HepG2 (cell line): Measurements from ENCODE around the gene SDCCAG8. TPM values are rescaled to one million over a fixed set of nuclear protein-coding genes. Genes with fewer than 3 reads are reported as not detected.

Experiments used
- ATAC-seq: fragments of 200-7000 bp; cut with Tn5 transposase; 3 replicates; pipeline ENCODE4 v1.9.1; 2020; ENCODE audit warnings: mild to moderate bottlenecking, moderate library complexity
- BruUV-seq: library from RNA; stranded (reverse); fragments of 400-500 nt; replicated peaks from 2 replicates; lab custom pipeline; 2021; lab: Mats Ljungman, UMichigan
- CTCF ChIA-PET: fragments of 300-600 bp; formaldehyde crosslinking; extraction: SDS; loops from one replicate; lab custom pipeline; 2021; ENCODE audit warnings: low total read pairs, inconsistent platforms, low intra/inter-chr PET ratio; lab: Yijun Ruan, JAX
- POLR2A ChIA-PET: fragments of 350-600 bp; sonication (Branson Sonifier 250); formaldehyde crosslinking; loops from one replicate; lab custom pipeline; 2020; ENCODE audit warnings: antibody characterized with exemption, inconsistent platforms; lab: Yijun Ruan, JAX
- DNase-seq: peaks from one replicate; pipeline ENCODE4 v3.0.0-alpha.2; 2015; ENCODE audit warnings: low spot score
- FAIRE-seq: peaks from 3 replicates; lab custom pipeline; 2011; peaks lifted over from hg19 to GRCh38; lab: Jason Lieb, UNC
- H2AFZ ChIP-seq: one replicate; pipeline ENCODE4 v1.6.1; 2011; ENCODE audit warnings: low read length, inconsistent platforms
- H3K27ac ChIP-seq: fragments of 300-600 bp; 3 replicates; pipeline ENCODE4 v1.8.0; 2011; ENCODE audit warnings: mixed run types, mild to moderate bottlenecking, mixed read lengths, low read length, inconsistent platforms; ENCODE audit not compliant: insufficient read depth; ENCODE audit errors: extremely low read length
- H3K27me3 ChIP-seq, 2 experiments: fragments of 200-600 bp in 1 of 2; 2 replicates in 1 of 2; 3 replicates in 1 of 2; pipeline versions ENCODE4 v1.6.0 to v1.8.0; 2011; ENCODE audit warnings: low read length in 2 of 2, mild to moderate bottlenecking in 2 of 2, moderate library complexity in 2 of 2, inconsistent platforms in 1 of 2; ENCODE audit not compliant: insufficient read depth in 2 of 2, control insufficient read depth in 1 of 2
- H3K36me3 ChIP-seq, 2 experiments: fragments of 200-600 bp in 1 of 2; replicated peaks in 1 of 2; 2 replicates in 1 of 2; 3 replicates in 1 of 2; pipeline versions ENCODE4 v1.5.1 to v1.8.0; 2011; ENCODE audit warnings: low read length in 2 of 2, inconsistent platforms in 1 of 2; ENCODE audit not compliant: insufficient read depth in 2 of 2, control insufficient read depth in 1 of 2
- H3K4me1 ChIP-seq: 2 replicates; pipeline ENCODE4 v1.5.1; 2012; ENCODE audit warnings: low read length, inconsistent platforms; ENCODE audit not compliant: insufficient read depth
- H3K4me2 ChIP-seq: 2 replicates; pipeline ENCODE4 v1.6.0; 2011; ENCODE audit warnings: low read depth, low read length, inconsistent platforms
- H3K4me3 ChIP-seq, 3 experiments: fragments of 200-600 bp in 1 of 3; sonication (generic), shearing (Covaris generic) in 1 of 3; replicated peaks in 1 of 3; 2 replicates each; pipeline ENCODE4 v1.5.1; 2011 to 2016; ENCODE audit warnings: low read length in 3 of 3, inconsistent platforms in 2 of 3, low read depth in 2 of 3, mild to moderate bottlenecking in 2 of 3, control low read depth in 1 of 3, mixed read lengths in 1 of 3; ENCODE audit not compliant: insufficient read depth in 1 of 3
- H3K79me2 ChIP-seq: one replicate; pipeline ENCODE4 v1.6.1; 2011; ENCODE audit warnings: low read length, inconsistent platforms; ENCODE audit not compliant: insufficient read depth
- H3K9ac ChIP-seq: 2 replicates; pipeline ENCODE4 v1.6.0; 2011; ENCODE audit warnings: mild to moderate bottlenecking, low read depth, low read length, inconsistent platforms; ENCODE audit not compliant: insufficient read depth
- H3K9me3 ChIP-seq: 2 replicates; pipeline ENCODE4 v1.5.1; 2012; ENCODE audit warnings: mild to moderate bottlenecking, low read length
- H4K20me1 ChIP-seq: 2 replicates; pipeline ENCODE4 v1.6.0; 2011; ENCODE audit warnings: inconsistent platforms, mild to moderate bottlenecking, low read length, moderate library complexity; ENCODE audit not compliant: insufficient read depth
- AGO2 ChIP-seq: fragments of 200-400 bp; formaldehyde crosslinking; optimal IDR thresholded peaks from 2 replicates; pipeline ENCODE3; 2017; ENCODE audit warnings: mild to moderate bottlenecking, low read depth, low read length, moderate library complexity
- ATF7 ChIP-seq, 2 experiments: fragments of 450-650 bp in 1 of 2; sonication (generic) in 1 of 2; formaldehyde crosslinking in 1 of 2; IDR thresholded peaks; 2 replicates each; pipeline versions ENCODE4 v1.4.0 to v1.6.1; 2016 to 2020; ENCODE audit warnings: antibody characterized with exemption in 1 of 2, mild to moderate bottlenecking in 1 of 2, missing genetic modification reagents in 1 of 2
- CBX5 ChIP-seq: sonication (generic); formaldehyde crosslinking; IDR thresholded peaks from 2 replicates; pipeline ENCODE4 v1.4.0; 2020; ENCODE audit warnings: missing genetic modification reagents, borderline replicate concordance
- GTF3A ChIP-seq: sonication (generic); formaldehyde crosslinking; conservative IDR thresholded peaks from 2 replicates; pipeline ENCODE4 v1.4.0; 2020; ENCODE audit warnings: mild to moderate bottlenecking, missing genetic modification reagents
- HDAC6 ChIP-seq: fragments of 200-600 bp; sonication (generic); IDR thresholded peaks from 2 replicates; pipeline ENCODE4 v1.7.0; 2017; ENCODE audit warnings: mild to moderate bottlenecking, antibody characterized with exemption, low read length, low read depth
- MTA3 ChIP-seq: sonication (generic); formaldehyde crosslinking; IDR thresholded peaks from 2 replicates; pipeline ENCODE4 v1.4.0; 2020; ENCODE audit warnings: missing genetic modification reagents
- NFE2 ChIP-seq: sonication (generic); formaldehyde crosslinking; IDR thresholded peaks from 2 replicates; pipeline ENCODE4 v1.4.0; 2020; ENCODE audit warnings: missing genetic modification reagents
- NKX3-1 ChIP-seq: sonication (generic); formaldehyde crosslinking; IDR thresholded peaks from 2 replicates; pipeline ENCODE4 v1.5.0; 2020; ENCODE audit warnings: missing genetic modification reagents
- NR2C2 ChIP-seq: sonication (generic); formaldehyde crosslinking; IDR thresholded peaks from 2 replicates; pipeline ENCODE4 v1.4.0; 2020; ENCODE audit warnings: missing genetic modification reagents, mild to moderate bottlenecking, moderate library complexity, borderline replicate concordance
- NR3C1 ChIP-seq: sonication (generic); formaldehyde crosslinking; IDR thresholded peaks from 2 replicates; pipeline ENCODE4 v1.4.0; 2020; ENCODE audit warnings: missing genetic modification reagents
- PCBP2 ChIP-seq: fragments of 200-400 bp; formaldehyde crosslinking; optimal IDR thresholded peaks from 2 replicates; pipeline ENCODE3; 2018; ENCODE audit warnings: low read length, low read depth; ENCODE audit not compliant: poor library complexity, severe bottlenecking
- ZBTB39 ChIP-seq: sonication (generic); formaldehyde crosslinking; IDR thresholded peaks from 2 replicates; pipeline ENCODE4 v1.5.0; 2020; ENCODE audit warnings: missing genetic modification reagents
- ZNF501 ChIP-seq: sonication (generic); formaldehyde crosslinking; IDR thresholded peaks from 2 replicates; pipeline ENCODE4 v1.5.1; 2020; ENCODE audit warnings: mild to moderate bottlenecking, moderate library complexity, missing genetic modification reagents
- ZNF513 ChIP-seq: sonication (generic); formaldehyde crosslinking; conservative IDR thresholded peaks from 2 replicates; pipeline ENCODE4 v1.5.0; 2020; ENCODE audit warnings: missing genetic modification reagents
- WGBS: methylation state at CpG from one replicate; pipeline ENCODE4 v1.1.6; 2017; ENCODE audit warnings: low lambda C conversion rate; 5-methylcytosine and 5-hydroxymethylcytosine counted together
- in situ Hi-C: cut with HindIII; loops from 2 replicates; pipeline ENCODE4 v1.10.0; 2017; ENCODE audit warnings: low pct_unique_long_range_greater_than_20kb; ENCODE audit not compliant: extremely low pct_ligation_motif_present
- intact Hi-C: fragments of 100-400 bp; cut with micrococcal nuclease; formaldehyde crosslinking; loops from one replicate; pipeline ENCODE4 v1.10.0; 2022; ENCODE audit not compliant: unreplicated experiment
- polyA plus RNA-seq, 8 experiments: library from polyadenylated mRNA; depleted of rRNA in 3 of 8; stranded (reverse) in 7 of 8; unstranded in 1 of 8; fragments of >200 nt; fragmentation: Illumina TruSeq in 4 of 8; extraction: Trizol in 4 of 8; gene quantifications; 2 replicates each; pipeline versions ENCODE4 v1.2.1 to v1.2.3, GENCODE V29; 2011 to 2016; ENCODE audit warnings: low read depth in 4 of 8, missing spikeins in 1 of 8, mixed read lengths in 1 of 8; ENCODE audit not compliant: insufficient read depth in 1 of 8
- total RNA-seq, 5 experiments: library from RNA; depleted of rRNA; stranded (reverse); fragments of >200 nt; fragmentation: Illumina TruSeq; extraction: Trizol; gene quantifications; 2 replicates each; pipeline ENCODE4 v1.2.3, GENCODE V29; 2016; ENCODE audit warnings: low read depth in 1 of 5

The SDCCAG8 gene
- total and polyA plus RNA-seq, 2 of the 13 experiments (the other 11 are each of a cell fraction or from before 2014, with no cell fraction given): 9.5 to 13.4 TPM

- ATAC-seq: no peak
- Histone ChIP-seq H3K79me2 (no peaks in the 10 kb centered on the region), H3K9ac (no peak overlapping the region), H3K4me2 (no peak overlapping the region), H2AFZ (no peak overlapping the region), H3K27ac (no peak overlapping the region), H4K20me1 (no peaks in the 10 kb centered on the region), H3K4me3 (no peak overlapping the region), H3K27me3 (no peaks in the 10 kb centered on the region), H3K9me3 (no peaks in the 10 kb centered on the region), H3K36me3 (no peaks in the 10 kb centered on the region), H3K4me1 (no peaks in the 10 kb centered on the region)
- no TSS peak for BruUV-seq
- WGBS: 95% methylated on average over 5 of the region's 5 CpGs
- ChIA-PET CTCF (no interaction called here), POLR2A (no interaction called here)
- in situ Hi-C loops: no loop called here
- no peak for FAIRE-seq
- DNase-seq: no peak
- intact Hi-C loops: no loop called here
- TF ChIP-seq ATF7 (IDR thresholded peaks at IDR 0.05) (peak; percentile 82), ATF7 (CRISPR knock-in tag; IDR thresholded peaks at IDR 0.05) (no peak), NR2C2 (CRISPR knock-in tag) (no peak)
Observed at GRCh38 chr1:243411472-243411871, 155.6 kb downstream of the SDCCAG8 start.

GRCh38 chr1:243413431-243414151 lies 157.8 kb downstream of the SDCCAG8 start:
- ATAC-seq (no peak), FAIRE-seq (no peak), DNase-seq (no peak)
- ChIA-PET POLR2A (no interaction called here), CTCF (no interaction called here)
- no peaks in the 10 kb centered on the region for H3K9me3 ChIP-seq
- no peaks in the 10 kb centered on the region for H3K79me2 ChIP-seq
- no peak overlapping the region for H3K4me3 ChIP-seq
- no peaks in the 10 kb centered on the region for H3K36me3 ChIP-seq
- no peaks in the 10 kb centered on the region for H3K4me1 ChIP-seq
- no peak overlapping the region for H3K27ac ChIP-seq
- no peak overlapping the region for H3K9ac ChIP-seq
- no peak overlapping the region for H2AFZ ChIP-seq
- H3K27me3 ChIP-seq: no peaks in the 10 kb centered on the region
- H3K4me2 ChIP-seq: no peak overlapping the region
- no TSS peak for BruUV-seq
- 86% methylated on average over 8 of the region's 8 CpGs for WGBS
- in situ Hi-C loops: no loop called here
- no peaks in the 10 kb centered on the region for H4K20me1 ChIP-seq
- intact Hi-C loops: no loop called here
- no peak for TF ChIP-seq CBX5 (CRISPR knock-in tag)
- no peak for TF ChIP-seq ZNF501 (CRISPR knock-in tag)
- TF ChIP-seq ZBTB39 (CRISPR knock-in tag): no peak
- TF ChIP-seq PCBP2: no peak
- no peak for TF ChIP-seq GTF3A (CRISPR knock-in tag)
- no peak for TF ChIP-seq NFE2 (CRISPR knock-in tag)
- no peak for TF ChIP-seq HDAC6
- TF ChIP-seq ZNF513 (CRISPR knock-in tag): no peak
- no peak for TF ChIP-seq MTA3 (CRISPR knock-in tag)
- TF ChIP-seq NKX3-1: no peak
- no peak for TF ChIP-seq NR3C1 (CRISPR knock-in tag)
- TF ChIP-seq AGO2: no peak
